ENCODE measurements around the gene WFS1.

The WFS1 gene

GRCh38 chr4:6278801-6279197 lies 9.1 kb downstream of the WFS1 start:
- H3K23ac ChIP-seq (ENCODE audit: low read length) = no peak overlapping the region
- no peak overlapping the region for H3K27ac ChIP-seq (ENCODE audit: low read depth, low read length)
- H3K36me3 ChIP-seq (ENCODE audit: control insufficient read depth, insufficient read depth, low read length) = no peaks in the 10 kb centered on the region
- H3K4me2 ChIP-seq (ENCODE audit: low read length) = no peak overlapping the region
- no peak overlapping the region for H3K4ac ChIP-seq (ENCODE audit: low read depth, low read length)
- H3K9ac ChIP-seq (ENCODE audit: low read length) = no peak overlapping the region
- peaks cover 7% of the 10 kb centered on the region for H3K79me2 ChIP-seq (ENCODE audit: control insufficient read depth, insufficient read depth, low read length)
- H2BK15ac ChIP-seq (replicated peaks; ENCODE audit: low read depth) = no peak overlapping the region
- no peak overlapping the region for H4K5ac ChIP-seq (ENCODE audit: low read length)
- H3K4me1 ChIP-seq (ENCODE audit: control insufficient read depth, low read depth, low read length) = no peaks in the 10 kb centered on the region
- no peak overlapping the region for H2BK5ac ChIP-seq (ENCODE audit: low read length)
- no peak overlapping the region for H2AK5ac ChIP-seq (ENCODE audit: low read length)
- no peak overlapping the region for H2BK120ac ChIP-seq (ENCODE audit: low read depth, low read length)
- DNase-seq = no peak
- no CpG with 5 or more reads among the region's 10 CpGs for WGBS (ENCODE audit: extremely low coverage, insufficient coverage, low lambda C conversion rate)
- H3K18ac ChIP-seq (ENCODE audit: low read length) = no peak overlapping the region
- no peaks in the 10 kb centered on the region for H3K27me3 ChIP-seq (ENCODE audit: insufficient read depth, low read length, poor library complexity)
- H3K56ac ChIP-seq (ENCODE audit: low read length) = no peak overlapping the region
- H3K4me3 ChIP-seq (ENCODE audit: low read length) = no peak overlapping the region
- no peak overlapping the region for H4K8ac ChIP-seq (ENCODE audit: low read depth, low read length)
- H3K79me1 ChIP-seq (ENCODE audit: low read length) = peaks cover 6% of the 10 kb centered on the region

- no peak overlapping the region for H2BK15ac ChIP-seq (replicated peaks; ENCODE audit: low read depth)
- H3K79me1 ChIP-seq (ENCODE audit: low read length) = peaks cover 3% of the 10 kb centered on the region
- DNase-seq = no peak
- no peak overlapping the region for H3K4me3 ChIP-seq (ENCODE audit: low read length)
- no peaks in the 10 kb centered on the region for H3K36me3 ChIP-seq (ENCODE audit: control insufficient read depth, insufficient read depth, low read length)
- H3K9ac ChIP-seq (ENCODE audit: low read length) = no peak overlapping the region
- peaks cover 5% of the 10 kb centered on the region for H3K79me2 ChIP-seq (ENCODE audit: control insufficient read depth, insufficient read depth, low read length)
- no peak overlapping the region for H2AK5ac ChIP-seq (ENCODE audit: low read length)
- H4K5ac ChIP-seq (ENCODE audit: low read length) = no peak overlapping the region
- H4K8ac ChIP-seq (ENCODE audit: low read depth, low read length) = no peak overlapping the region
- no peak overlapping the region for H3K27ac ChIP-seq (ENCODE audit: low read depth, low read length)
- WGBS (ENCODE audit: extremely low coverage, insufficient coverage, low lambda C conversion rate) = no CpG with 5 or more reads among the region's 14 CpGs
- H3K18ac ChIP-seq (ENCODE audit: low read length) = no peak overlapping the region
- H3K23ac ChIP-seq (ENCODE audit: low read length) = no peak overlapping the region
- H3K27me3 ChIP-seq (ENCODE audit: insufficient read depth, low read length, poor library complexity) = no peaks in the 10 kb centered on the region
- H3K4me1 ChIP-seq (ENCODE audit: control insufficient read depth, low read depth, low read length) = no peaks in the 10 kb centered on the region
- no peak overlapping the region for H3K4me2 ChIP-seq (ENCODE audit: low read length)
- no peak overlapping the region for H3K56ac ChIP-seq (ENCODE audit: low read length)
- no peak overlapping the region for H2BK120ac ChIP-seq (ENCODE audit: low read depth, low read length)
- H2BK5ac ChIP-seq (ENCODE audit: low read length) = no peak overlapping the region
- no peak overlapping the region for H3K4ac ChIP-seq (ENCODE audit: low read depth, low read length)
Measured at GRCh38 chr4:6279582-6280289, 10.1 kb downstream of the WFS1 start.

GRCh38 chr4:6280365-6280996 lies 10.8 kb downstream of the WFS1 start:
- Histone ChIP-seq H3K27ac (ENCODE audit: low read depth, low read length) (no peak overlapping the region), H3K23ac (ENCODE audit: low read length) (no peak overlapping the region), H3K79me2 (ENCODE audit: control insufficient read depth, insufficient read depth, low read length) (peaks cover 2% of the 10 kb centered on the region), H3K56ac (ENCODE audit: low read length) (no peak overlapping the region), H3K18ac (ENCODE audit: low read length) (no peak overlapping the region), H3K79me1 (ENCODE audit: low read length) (no peaks in the 10 kb centered on the region), H3K4me3 (ENCODE audit: low read length) (no peak overlapping the region), H4K5ac (ENCODE audit: low read length) (no peak overlapping the region), H2BK5ac (ENCODE audit: low read length) (no peak overlapping the region), H3K36me3 (ENCODE audit: control insufficient read depth, insufficient read depth, low read length) (no peaks in the 10 kb centered on the region), H3K4me1 (ENCODE audit: control insufficient read depth, low read depth, low read length) (no peaks in the 10 kb centered on the region), H3K4ac (ENCODE audit: low read depth, low read length) (no peak overlapping the region), H2AK5ac (ENCODE audit: low read length) (no peak overlapping the region), H2BK15ac (replicated peaks; ENCODE audit: low read depth) (no peak overlapping the region), H3K4me2 (ENCODE audit: low read length) (no peak overlapping the region), H3K27me3 (ENCODE audit: insufficient read depth, low read length, poor library complexity) (no peaks in the 10 kb centered on the region), H3K9ac (ENCODE audit: low read length) (no peak overlapping the region), H4K8ac (ENCODE audit: low read depth, low read length) (no peak overlapping the region), H2BK120ac (ENCODE audit: low read depth, low read length) (no peak overlapping the region)
- no CpG with 5 or more reads among the region's 16 CpGs for WGBS (ENCODE audit: extremely low coverage, insufficient coverage, low lambda C conversion rate)
- DNase-seq = no peak

- no CpG with 5 or more reads among the region's 20 CpGs for WGBS (ENCODE audit: extremely low coverage, insufficient coverage, low lambda C conversion rate)
- H3K23ac ChIP-seq (ENCODE audit: low read length) = no peak overlapping the region
- no peak overlapping the region for H2AK5ac ChIP-seq (ENCODE audit: low read length)
- no peak overlapping the region for H3K9ac ChIP-seq (ENCODE audit: low read length)
- H3K79me2 ChIP-seq (ENCODE audit: control insufficient read depth, insufficient read depth, low read length) = no peaks in the 10 kb centered on the region
- H4K8ac ChIP-seq (ENCODE audit: low read depth, low read length) = no peak overlapping the region
- H2BK5ac ChIP-seq (ENCODE audit: low read length) = no peak overlapping the region
- DNase-seq = no peak
- no peaks in the 10 kb centered on the region for H3K4me1 ChIP-seq (ENCODE audit: control insufficient read depth, low read depth, low read length)
- H2BK120ac ChIP-seq (ENCODE audit: low read depth, low read length) = no peak overlapping the region
- H3K4me3 ChIP-seq (ENCODE audit: low read length) = no peak overlapping the region
- no peak overlapping the region for H3K4me2 ChIP-seq (ENCODE audit: low read length)
- H2BK15ac ChIP-seq (replicated peaks; ENCODE audit: low read depth) = no peak overlapping the region
- no peaks in the 10 kb centered on the region for H3K79me1 ChIP-seq (ENCODE audit: low read length)
- no peak overlapping the region for H3K18ac ChIP-seq (ENCODE audit: low read length)
- no peak overlapping the region for H3K56ac ChIP-seq (ENCODE audit: low read length)
- no peaks in the 10 kb centered on the region for H3K36me3 ChIP-seq (ENCODE audit: control insufficient read depth, insufficient read depth, low read length)
- H4K5ac ChIP-seq (ENCODE audit: low read length) = no peak overlapping the region
- no peak overlapping the region for H3K27ac ChIP-seq (ENCODE audit: low read depth, low read length)
- H3K4ac ChIP-seq (ENCODE audit: low read depth, low read length) = no peak overlapping the region
- H3K27me3 ChIP-seq (ENCODE audit: insufficient read depth, low read length, poor library complexity) = no peaks in the 10 kb centered on the region
Measured at GRCh38 chr4:6281436-6282313, 12.0 kb downstream of the WFS1 start.

- Histone ChIP-seq H3K9ac (ENCODE audit: low read length) (no peak overlapping the region), H3K4me2 (ENCODE audit: low read length) (no peak overlapping the region), H2BK120ac (ENCODE audit: low read depth, low read length) (no peak overlapping the region), H3K4me3 (ENCODE audit: low read length) (no peak overlapping the region), H4K5ac (ENCODE audit: low read length) (no peak overlapping the region), H4K8ac (ENCODE audit: low read depth, low read length) (no peak overlapping the region), H3K36me3 (ENCODE audit: control insufficient read depth, insufficient read depth, low read length) (no peaks in the 10 kb centered on the region), H3K56ac (ENCODE audit: low read length) (no peak overlapping the region), H3K79me1 (ENCODE audit: low read length) (no peaks in the 10 kb centered on the region), H3K18ac (ENCODE audit: low read length) (no peak overlapping the region), H2BK5ac (ENCODE audit: low read length) (no peak overlapping the region), H3K27me3 (ENCODE audit: insufficient read depth, low read length, poor library complexity) (no peaks in the 10 kb centered on the region), H3K27ac (ENCODE audit: low read depth, low read length) (no peak overlapping the region), H3K79me2 (ENCODE audit: control insufficient read depth, insufficient read depth, low read length) (no peaks in the 10 kb centered on the region), H2AK5ac (ENCODE audit: low read length) (no peak overlapping the region), H3K4ac (ENCODE audit: low read depth, low read length) (no peak overlapping the region), H2BK15ac (replicated peaks; ENCODE audit: low read depth) (no peak overlapping the region), H3K4me1 (ENCODE audit: control insufficient read depth, low read depth, low read length) (no peaks in the 10 kb centered on the region), H3K23ac (ENCODE audit: low read length) (no peak overlapping the region)
- DNase-seq = no peak
- WGBS (ENCODE audit: extremely low coverage, insufficient coverage, low lambda C conversion rate) = no CpG with 5 or more reads among the region's 6 CpGs
Measured at GRCh38 chr4:6282314-6282771, 12.7 kb downstream of the WFS1 start.
